Right cardiac atrium (tissue), 5 donors: ENCODE measurements around the gene CXorf65. TPM values are rescaled to one million over a fixed set of nuclear protein-coding genes. Genes with fewer than 3 reads are reported as not detected.

Source experiments
- ATAC-seq, 2 donors: fragments of 200-7000 bp; cut with Tn5 transposase; one replicate each; pipeline versions ENCODE4 v1.8.0 to v1.9.1; 2020; ENCODE audit warnings: moderate library complexity in 2 of 2, mild to moderate bottlenecking in 1 of 2
- DNase-seq, 3 donors: peaks; one replicate each; pipeline ENCODE4 v3.0.0-alpha.2; 2020
- H3K27ac ChIP-seq: one replicate; pipeline ENCODE4 v1.5.1; 2013; ENCODE audit warnings: mild to moderate bottlenecking, low read length, control low read depth, moderate library complexity
- H3K27me3 ChIP-seq: one replicate; pipeline ENCODE4 v1.6.1; 2013; ENCODE audit not compliant: control insufficient read depth, insufficient read depth
- H3K4me1 ChIP-seq: one replicate; pipeline ENCODE4 v1.6.1; 2013; ENCODE audit warnings: low read length; ENCODE audit not compliant: control insufficient read depth, insufficient read depth
- H3K4me3 ChIP-seq: one replicate; pipeline ENCODE4 v1.5.1; 2013; ENCODE audit warnings: low read length, control low read depth
- H3K9me3 ChIP-seq: one replicate; pipeline ENCODE4 v1.6.1; 2013; ENCODE audit warnings: low read length; ENCODE audit not compliant: control insufficient read depth
- WGBS: extraction: QIAGEN DNeasy Blood & Tissue Kit; methylation state at CpG from one replicate; pipeline ENCODE4 v1.1.7; 2013; 5-methylcytosine and 5-hydroxymethylcytosine counted together
- intact Hi-C, 4 donors: fragments of 100-400 bp; cut with DNase I; formaldehyde crosslinking; loops; one replicate each; pipeline versions ENCODE4 v1.11.0 to v1.14.0; 2022 to 2023
- polyA plus RNA-seq: library from polyadenylated mRNA; stranded (reverse); fragments of 200-250 nt; gene quantifications from one replicate; pipeline ENCODE4 v1.2.3, GENCODE V29; 2013
- total RNA-seq, 4 donors: library from RNA; stranded (reverse); fragmentation: NEBNext Ultra II Directional; extraction: Animal tissue kit (Norgen Biotek cat#: 25700); gene quantifications; one replicate each; pipeline ENCODE4 v1.2.1, GENCODE V29; 2021
- donor health status: healthy with polysubstance abuse.
- donor health status: DM: no; HTN: yes; CAD: no.
- donor health status: DM: no; HTN: no; CAD: no.
- donor health status: DM: no; HTN: yes; CAD: no; lungs with severe emphysema.
- donor health status: DM: yes; HTN: yes; CAD: no.

Gene CXorf65
- total and polyA plus RNA-seq, 5 donors = 0.71 TPM; not detected in 4

- H3K27me3 ChIP-seq = no peaks in the 10 kb centered on the region
- H3K4me1 ChIP-seq = no peaks in the 10 kb centered on the region
- ATAC-seq = peak; percentile 47 to 48
- H3K9me3 ChIP-seq = no peaks in the 10 kb centered on the region
- no peak overlapping the region for H3K4me3 ChIP-seq
- no peak for DNase-seq
- H3K27ac ChIP-seq = peak overlapping the region; percentile 1
- whole genome bisulfite sequencing = 34% methylated on average over 10 of the region's 10 CpGs
- intact Hi-C loops = no loop called here
Measured at GRCh38 chrX:71103110-71103983, 3.2 kb downstream of the CXorf65 start.

DNA sequence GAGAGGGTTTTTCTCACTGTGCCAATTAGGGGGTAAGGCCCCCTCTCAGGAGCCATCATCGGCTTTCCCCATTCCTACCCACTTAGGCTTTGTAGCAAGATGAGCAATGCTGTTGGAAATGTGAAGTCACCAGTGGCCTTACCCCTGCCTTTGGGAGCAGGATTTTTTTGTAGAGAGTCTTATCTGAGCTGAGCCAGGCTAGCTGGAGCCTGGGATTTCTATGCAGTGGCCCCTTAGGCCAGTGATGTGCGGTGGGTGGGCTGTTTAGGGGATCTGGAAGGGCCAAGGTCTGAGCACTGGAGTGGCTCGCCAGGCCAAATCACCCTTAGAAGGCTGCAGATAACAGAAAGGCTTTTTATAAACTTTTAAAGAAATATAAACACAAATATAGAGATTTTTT, 4.2 kb downstream of the CXorf65 start:
- DNase-seq = no peak
- Histone ChIP-seq H3K9me3 (no peaks in the 10 kb centered on the region), H3K4me1 (no peaks in the 10 kb centered on the region), H3K27me3 (no peaks in the 10 kb centered on the region), H3K4me3 (no peak overlapping the region), H3K27ac (no peak overlapping the region)
- no peak for ATAC-seq
- intact Hi-C loops = no loop called here
- WGBS = 52% methylated on average over 3 of the region's 3 CpGs

GRCh38 chrX:71100581-71101505, 5.7 kb downstream of the CXorf65 start:
- no peak for DNase-seq
- ATAC-seq = no peak
- Histone ChIP-seq H3K9me3 (no peaks in the 10 kb centered on the region), H3K4me3 (no peak overlapping the region), H3K4me1 (peaks cover 2% of the 10 kb centered on the region), H3K27ac (no peak overlapping the region), H3K27me3 (no peaks in the 10 kb centered on the region)
- intact Hi-C loops = no loop called here
- WGBS = 79% methylated on average over 31 of the region's 31 CpGs

- ATAC-seq (no peak), DNase-seq (no peak)
- 86% methylated on average over 4 of the region's 4 CpGs for WGBS
- no peaks in the 10 kb centered on the region for H3K9me3 ChIP-seq
- peaks cover 5% of the 10 kb centered on the region for H3K4me1 ChIP-seq
- intact Hi-C loops = loop anchor here in 2 of 4 donors (10.0 kb wide), 1 partner anchor 75 kb away; no protein-coding TSS in a partner anchor
- H3K27me3 ChIP-seq = no peaks in the 10 kb centered on the region
- no peak overlapping the region for H3K27ac ChIP-seq
- H3K4me3 ChIP-seq = no peak overlapping the region
Measured at GRCh38 chrX:71099736-71100135, 6.8 kb downstream of the CXorf65 start.

- intact Hi-C loops = loop anchor here in 2 of 4 donors (10.0 kb wide), 1 partner anchor 76 kb away; no protein-coding TSS in a partner anchor
- Histone ChIP-seq H3K4me3 (no peak overlapping the region), H3K4me1 (peaks cover 5% of the 10 kb centered on the region), H3K27ac (no peak overlapping the region), H3K27me3 (no peaks in the 10 kb centered on the region), H3K9me3 (no peaks in the 10 kb centered on the region)
- DNase-seq = no peak
- no peak for ATAC-seq
- WGBS = 70% methylated on average over 5 of the region's 5 CpGs
Measured at GRCh38 chrX:71098951-71099506, 7.5 kb downstream of the CXorf65 start.

DNA sequence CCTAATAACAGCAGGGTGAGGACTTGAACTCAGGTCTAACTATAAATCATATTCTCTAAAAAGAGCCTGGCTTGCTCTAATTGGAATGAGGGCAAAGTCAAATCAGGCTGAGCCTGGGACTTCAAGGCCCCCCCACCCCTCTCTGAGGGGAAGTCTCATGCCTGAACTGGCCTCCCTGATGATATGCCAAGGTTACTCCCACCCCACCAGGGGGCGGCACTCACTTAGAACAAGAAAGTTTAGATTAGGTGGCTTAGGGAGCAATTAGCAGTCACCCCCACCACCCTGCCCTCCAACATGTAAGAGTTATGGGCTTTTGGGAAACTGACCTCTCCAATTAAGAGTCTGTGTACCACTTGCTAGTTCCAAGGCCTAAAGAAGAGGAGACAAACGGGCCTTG, 8.2 kb downstream of the CXorf65 start:
- WGBS = 14% methylated on average over 2 of the region's 2 CpGs
- H3K27me3 ChIP-seq = no peaks in the 10 kb centered on the region
- no peak overlapping the region for H3K4me3 ChIP-seq
- no peaks in the 10 kb centered on the region for H3K9me3 ChIP-seq
- H3K27ac ChIP-seq = no peak overlapping the region
- intact Hi-C loops = loop anchor here in 2 of 4 donors (10.0 kb wide), 1 partner anchor 76 kb away; no protein-coding TSS in a partner anchor
- H3K4me1 ChIP-seq = peaks cover 5% of the 10 kb centered on the region
- DNase-seq (peak; percentile 43 to 86 (median 76)), ATAC-seq (peak in 1 of 2 donors; percentile 31)

DNA sequence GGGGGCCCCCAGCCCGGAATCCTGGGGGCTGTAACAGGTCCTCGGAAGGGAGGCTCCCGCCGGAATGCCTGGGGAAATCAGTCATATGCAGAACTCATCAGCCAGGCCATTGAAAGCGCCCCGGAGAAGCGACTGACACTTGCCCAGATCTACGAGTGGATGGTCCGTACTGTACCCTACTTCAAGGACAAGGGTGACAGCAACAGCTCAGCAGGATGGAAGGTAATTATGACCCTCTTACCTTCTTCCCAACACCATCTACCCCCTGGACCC, 9.8 kb downstream of the CXorf65 start:
- Histone ChIP-seq H3K4me1 (peaks cover 5% of the 10 kb centered on the region), H3K27ac (no peak overlapping the region), H3K4me3 (peak overlapping the region; percentile 91), H3K27me3 (no peaks in the 10 kb centered on the region), H3K9me3 (no peaks in the 10 kb centered on the region)
- intact Hi-C loops = loop anchor here in 2 of 4 donors (10.0 kb wide), 1 partner anchor 78 kb away; no protein-coding TSS in a partner anchor
- 3% methylated on average over 9 of the region's 9 CpGs for WGBS
- no peak for ATAC-seq
- DNase-seq = peak in 1 of 3 donors; percentile 59

DNA sequence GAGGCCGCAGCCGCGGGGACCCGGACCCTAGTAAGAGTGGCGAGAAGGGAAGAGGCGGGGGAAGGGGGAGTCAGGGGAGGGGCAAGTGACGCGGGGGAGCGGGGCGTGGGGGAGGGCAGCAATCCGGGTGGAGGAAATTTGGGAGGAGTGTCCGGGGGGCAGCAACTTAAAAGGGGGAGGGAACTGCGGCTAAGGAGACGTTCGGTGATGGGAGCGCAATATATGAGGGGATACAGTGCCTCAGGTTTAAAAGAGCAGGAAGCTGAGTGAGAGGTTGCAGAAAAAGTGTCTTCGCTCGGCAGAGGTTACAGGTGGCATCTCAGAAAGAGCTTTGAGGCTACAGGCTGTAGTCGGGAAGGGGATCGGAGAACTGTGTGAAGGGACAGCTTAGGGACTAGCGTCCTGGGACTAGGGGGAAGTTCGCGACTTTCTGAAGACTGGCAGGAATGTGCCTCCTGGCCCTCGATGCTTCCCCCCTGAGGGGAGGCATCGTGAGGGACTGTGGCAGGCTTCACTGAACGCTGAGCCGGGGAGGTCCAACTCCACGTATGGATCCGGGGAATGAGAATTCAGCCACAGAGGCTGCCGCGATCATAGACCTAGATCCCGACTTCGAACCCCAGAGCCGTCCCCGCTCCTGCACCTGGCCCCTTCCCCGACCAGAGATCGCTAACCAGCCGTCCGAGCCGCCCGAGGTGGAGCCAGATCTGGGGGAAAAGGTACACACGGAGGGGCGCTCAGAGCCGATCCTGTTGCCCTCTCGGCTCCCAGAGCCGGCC, 10.4 kb downstream of the CXorf65 start:
- under 1% methylated on average over 46 of the region's 46 CpGs for WGBS
- Histone ChIP-seq H3K4me3 (peak overlapping the region; percentile 91), H3K27ac (peak overlapping the region; percentile 42), H3K4me1 (peaks cover 5% of the 10 kb centered on the region), H3K9me3 (no peaks in the 10 kb centered on the region), H3K27me3 (no peaks in the 10 kb centered on the region)
- DNase-seq (no peak), ATAC-seq (peak; percentile 85 to 88)
- intact Hi-C loops = loop anchor here in 2 of 4 donors (10.0 kb wide), 1 partner anchor 79 kb away; no protein-coding TSS in a partner anchor

GRCh38 chrX:71095555-71095980, 11.0 kb downstream of the CXorf65 start, which contains the start of gene FOXO4:
Gene FOXO4 (plus strand): TSS chrX:71095851. CDS start chrX:71096529, 678 bp downstream.
- 0% methylated on average over 29 of the region's 29 CpGs for WGBS
- Histone ChIP-seq H3K4me1 (peaks cover 5% of the 10 kb centered on the region), H3K9me3 (no peaks in the 10 kb centered on the region), H3K27me3 (no peaks in the 10 kb centered on the region), H3K4me3 (peak within 1 kb of the TSS; percentile 91), H3K27ac (peak within 1 kb of the TSS; percentile 42)
- DNase-seq = peak; percentile 92 to 97 (median 96)
- ATAC-seq = peak; percentile 97
- intact Hi-C loops = loop anchor here in 2 of 4 donors (10.0 kb wide), 1 partner anchor 79 kb away; no protein-coding TSS in a partner anchor

- intact Hi-C loops = loop anchor here in 2 of 4 donors (10.0 kb wide), 1 partner anchor 80 kb away; no protein-coding TSS in a partner anchor
- Histone ChIP-seq H3K4me1 (peaks cover 5% of the 10 kb centered on the region), H3K4me3 (peak overlapping the region; percentile 91), H3K9me3 (no peaks in the 10 kb centered on the region), H3K27me3 (no peaks in the 10 kb centered on the region), H3K27ac (no peak overlapping the region)
- ATAC-seq = no peak
- WGBS = 15% methylated on average over 6 of the region's 6 CpGs
- no peak for DNase-seq
Measured at GRCh38 chrX:71095033-71095432, 11.5 kb downstream of the CXorf65 start.
